H9 (cell line): ENCODE data around the gene RALY. TPM values are rescaled to one million over a fixed set of nuclear protein-coding genes. Genes with fewer than 3 reads are reported as not detected.

Source experiments
- DNase-seq: peaks from one replicate; pipeline ENCODE4 v3.0.0-alpha.2; 2017
- H2AFZ ChIP-seq: one replicate; pipeline ENCODE4 v1.6.1; 2013; ENCODE audit warnings: mild to moderate bottlenecking, low read length, control low read depth, moderate library complexity
- H2AK5ac ChIP-seq: 2 replicates; pipeline ENCODE4 v1.6.1; 2013; ENCODE audit warnings: low read length, control low read depth, mixed read lengths; ENCODE audit not compliant: insufficient read length
- H2BK120ac ChIP-seq: one replicate; pipeline ENCODE4 v1.6.1; 2013; ENCODE audit warnings: low read depth, mild to moderate bottlenecking, low read length, control low read depth, inconsistent platforms; ENCODE audit not compliant: poor library complexity, severe bottlenecking
- H2BK12ac ChIP-seq: 2 replicates; pipeline ENCODE4 v1.6.1; 2013; ENCODE audit warnings: low read length, control low read depth, mixed read lengths, low read depth; ENCODE audit not compliant: insufficient read length
- H2BK15ac ChIP-seq: 2 replicates; pipeline ENCODE4 v1.6.1; 2013; ENCODE audit warnings: low read depth, low read length, control low read depth
- H2BK20ac ChIP-seq: one replicate; pipeline ENCODE4 v1.6.1; 2013; ENCODE audit warnings: low read depth, mild to moderate bottlenecking, low read length, control low read depth, inconsistent platforms; ENCODE audit not compliant: poor library complexity, severe bottlenecking
- H2BK5ac ChIP-seq: 2 replicates; pipeline ENCODE4 v1.6.1; 2013; ENCODE audit warnings: low read length, control low read depth, mixed read lengths; ENCODE audit not compliant: insufficient read length
- H3K14ac ChIP-seq: 2 replicates; pipeline ENCODE4 v1.6.1; 2013; ENCODE audit warnings: low read length, control low read depth; ENCODE audit not compliant: insufficient read depth
- H3K18ac ChIP-seq: 2 replicates; pipeline ENCODE4 v1.6.1; 2013; ENCODE audit warnings: low read depth, mild to moderate bottlenecking, mixed read lengths, low read length, control low read depth; ENCODE audit not compliant: insufficient read length
- H3K23ac ChIP-seq: 2 replicates; pipeline ENCODE4 v1.6.1; 2013; ENCODE audit warnings: low read length, control low read depth, mixed read lengths, low read depth; ENCODE audit not compliant: insufficient read length
- H3K23me2 ChIP-seq: 2 replicates; pipeline ENCODE4 v1.6.1; 2013; ENCODE audit warnings: low read depth, mild to moderate bottlenecking, mixed read lengths, low read length, control low read depth; ENCODE audit not compliant: insufficient read length, poor library complexity, severe bottlenecking
- H3K27ac ChIP-seq: 2 replicates; pipeline ENCODE4 v1.5.1; 2013; ENCODE audit warnings: low read length, control low read depth, mixed read lengths, low read depth; ENCODE audit not compliant: insufficient read length
- H3K27me3 ChIP-seq: 2 replicates; pipeline ENCODE4 v1.6.1; 2013; ENCODE audit warnings: low read length, control low read depth, inconsistent platforms; ENCODE audit not compliant: insufficient read depth
- H3K4ac ChIP-seq: 2 replicates; pipeline ENCODE4 v1.6.1; 2013; ENCODE audit warnings: low read depth, mild to moderate bottlenecking, control low read depth, inconsistent platforms, low read length, moderate library complexity
- H3K4me1 ChIP-seq: 2 replicates; pipeline ENCODE4 v1.6.1; 2013; ENCODE audit warnings: low read length, control low read depth, inconsistent platforms; ENCODE audit not compliant: insufficient read depth
- H3K4me2 ChIP-seq: 2 replicates; pipeline ENCODE4 v1.6.1; 2013; ENCODE audit warnings: low read length, control low read depth, mixed read lengths; ENCODE audit not compliant: insufficient read length, insufficient read depth
- H3K56ac ChIP-seq: 2 replicates; pipeline ENCODE4 v1.6.1; 2013; ENCODE audit warnings: low read depth, mild to moderate bottlenecking, mixed read lengths, low read length, control low read depth; ENCODE audit not compliant: insufficient read length
- H3K79me1 ChIP-seq: 2 replicates; pipeline ENCODE4 v1.6.1; 2013; ENCODE audit warnings: low read depth, mild to moderate bottlenecking, moderate library complexity, low read length, control low read depth, inconsistent platforms; ENCODE audit not compliant: insufficient read depth, poor library complexity, severe bottlenecking
- H3K79me2 ChIP-seq: 2 replicates; pipeline ENCODE4 v1.6.1; 2013; ENCODE audit warnings: low read length, control low read depth, inconsistent platforms; ENCODE audit not compliant: insufficient read depth
- H3K9ac ChIP-seq: 2 replicates; pipeline ENCODE4 v1.6.1; 2013; ENCODE audit warnings: low read length, control low read depth, mixed read lengths; ENCODE audit not compliant: insufficient read length; ENCODE audit errors: extremely low read depth
- H3K9me3 ChIP-seq: one replicate; pipeline ENCODE4 v1.6.1; 2013; ENCODE audit warnings: low read depth, low read length, inconsistent platforms; ENCODE audit not compliant: control insufficient read depth
- H3T11ph ChIP-seq: one replicate; pipeline ENCODE4 v1.6.1; 2013; ENCODE audit warnings: mild to moderate bottlenecking, low read length, control low read depth, inconsistent platforms
- H4K20me1 ChIP-seq: one replicate; pipeline ENCODE4 v1.6.1; 2013; ENCODE audit not compliant: control insufficient read depth, insufficient read length, insufficient read depth
- H4K5ac ChIP-seq: 2 replicates; pipeline ENCODE4 v1.6.1; 2013; ENCODE audit warnings: low read depth, mild to moderate bottlenecking, mixed read lengths, low read length, control low read depth; ENCODE audit not compliant: insufficient read length
- H4K8ac ChIP-seq: replicated peaks from 2 replicates; pipeline ENCODE4 v1.6.1; 2013; ENCODE audit warnings: low read length, control low read depth, mixed read lengths, low read depth; ENCODE audit not compliant: insufficient read length
- H4K91ac ChIP-seq: 2 replicates; pipeline ENCODE4 v1.6.1; 2013; ENCODE audit warnings: low read depth, mild to moderate bottlenecking, moderate library complexity, mixed read lengths, low read length, control low read depth; ENCODE audit not compliant: insufficient read length
- H3K27ac Mint-ChIP-seq, 3 experiments: 2 replicates in 2 of 3; 3 replicates in 1 of 3; pipeline ENCODE4 v1.8.0; 2020 to 2021; ENCODE audit warnings: mixed read lengths in 3 of 3, mild to moderate bottlenecking in 1 of 3, moderate library complexity in 1 of 3
- H3K27me3 Mint-ChIP-seq: 2 replicates; pipeline ENCODE4 v1.8.0; 2021; ENCODE audit warnings: low read depth, mild to moderate bottlenecking, moderate library complexity, mixed read lengths
- H3K36me3 Mint-ChIP-seq, 3 experiments: 2 replicates in 2 of 3; 3 replicates in 1 of 3; pipeline ENCODE4 v1.8.0; 2020 to 2021; ENCODE audit warnings: low read depth in 3 of 3, mixed read lengths in 3 of 3; ENCODE audit not compliant: insufficient read depth in 1 of 3
- H3K4me1 Mint-ChIP-seq, 2 experiments: 2 replicates each; pipeline ENCODE4 v1.8.0; 2020; ENCODE audit warnings: mixed read lengths in 2 of 2
- H3K4me3 Mint-ChIP-seq, 2 experiments: 2 replicates in 1 of 2; 3 replicates in 1 of 2; pipeline ENCODE4 v1.8.0; 2020 to 2021; ENCODE audit warnings: mild to moderate bottlenecking in 2 of 2, mixed read lengths in 2 of 2, moderate library complexity in 1 of 2
- H3K9me3 Mint-ChIP-seq, 2 experiments: 2 replicates in 1 of 2; 3 replicates in 1 of 2; pipeline ENCODE4 v1.8.0; 2020; ENCODE audit warnings: mild to moderate bottlenecking in 2 of 2, mixed read lengths in 2 of 2, moderate library complexity in 1 of 2
- CTCF ChIP-seq: fragments of 200-600 bp; sonication (generic); conservative IDR thresholded peaks from 3 replicates; pipeline ENCODE4 v1.8.0; 2021; ENCODE audit warnings: antibody characterized with exemption, mild to moderate bottlenecking
- WGBS: extraction: QIAGEN DNeasy Blood & Tissue Kit; methylation state at CpG from one replicate; pipeline ENCODE4 v1.1.7; 2013; ENCODE audit warnings: missing lambda C conversion rate, low lambda C conversion rate, mixed read lengths; ENCODE audit not compliant: insufficient read length; ENCODE audit errors: extremely low coverage; 5-methylcytosine and 5-hydroxymethylcytosine counted together
- total RNA-seq: library from RNA; stranded (reverse); gene quantifications from 2 replicates; pipeline ENCODE4 v1.2.1, GENCODE V29; 2021

The RALY gene
- total RNA-seq, 1 experiment from 2014 or later: 199 TPM

GRCh38 chr20:33981347-33981746 is 12.4 kb upstream of the RALY start:
- 100% methylated on average over 3 of the region's 7 CpGs for WGBS
- H3K56ac ChIP-seq: no peak overlapping the region
- Mint-ChIP-seq H3K4me3 (no peak overlapping the region), H3K9me3 (peaks cover 5 to 8% of the 10 kb centered on the region in 2 experiments; a peak in 3 of 5 replicates), H3K4me1 (peaks cover 10% of the 10 kb centered on the region in 2 experiments), H3K27me3 (peaks cover 4% of the 10 kb centered on the region), H3K36me3 (no peaks in the 10 kb centered on the region), H3K27ac (no peak overlapping the region)
- no peak overlapping the region for H4K5ac ChIP-seq
- no peak overlapping the region for H3K27ac ChIP-seq
- no peaks in the 10 kb centered on the region for H3K79me1 ChIP-seq
- H3K4ac ChIP-seq: no peak overlapping the region
- no peak overlapping the region for H2BK15ac ChIP-seq
- H3K14ac ChIP-seq: no peak overlapping the region
- no peaks in the 10 kb centered on the region for H3K23me2 ChIP-seq
- no peak overlapping the region for H2AFZ ChIP-seq
- no peak overlapping the region for H2BK12ac ChIP-seq
- no peak overlapping the region for H3T11ph ChIP-seq
- H2BK20ac ChIP-seq: no peak overlapping the region
- H3K9me3 ChIP-seq: no peaks in the 10 kb centered on the region
- H4K91ac ChIP-seq: no peak overlapping the region
- no peaks in the 10 kb centered on the region for H4K20me1 ChIP-seq
- no peak overlapping the region for H3K23ac ChIP-seq
- TF ChIP-seq CTCF: no peak
- no peak overlapping the region for H3K18ac ChIP-seq
- no peak overlapping the region for H2AK5ac ChIP-seq
- H2BK120ac ChIP-seq: no peak overlapping the region
- H2BK5ac ChIP-seq: no peak overlapping the region
- no peak overlapping the region for H4K8ac ChIP-seq
- H3K79me2 ChIP-seq: no peaks in the 10 kb centered on the region
- no peaks in the 10 kb centered on the region for H3K4me1 ChIP-seq
- H3K4me2 ChIP-seq: no peak overlapping the region
- no peak for DNase-seq
- H3K27me3 ChIP-seq: no peaks in the 10 kb centered on the region
- H3K9ac ChIP-seq: no peak overlapping the region
